Stimulated activated CD4-positive, alpha-beta T cell treated with anti-CD3 and anti-CD28 coated beads, TNF-alpha, amount 100 ng/mL, for 4 hours (primary cell): ENCODE data around the gene OLA1.

Experiments used
- DNase-seq, 3 experiments: peaks; one replicate each; pipeline ENCODE4 v3.0.0-alpha.2; 2020; ENCODE audit warnings: low read depth in 3 of 3

Gene OLA1

DNA sequence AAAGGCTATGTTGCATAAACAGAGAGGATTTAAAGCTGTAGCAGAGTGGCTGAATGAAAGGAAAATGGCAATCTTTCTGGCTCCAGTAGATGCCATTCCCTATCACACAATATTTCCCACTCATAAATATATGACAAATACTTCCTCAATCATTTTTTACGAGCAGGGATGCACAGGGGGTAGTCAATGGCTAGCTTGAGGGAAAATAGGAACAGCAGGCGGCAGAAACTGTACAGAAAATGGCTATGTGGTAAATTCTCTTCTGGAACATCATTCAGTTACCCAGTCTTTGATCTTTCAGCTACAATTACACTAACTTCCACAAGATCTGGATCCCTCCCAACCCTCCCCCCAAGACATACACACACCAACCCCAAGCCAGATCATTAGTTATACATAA lies 127.2 kb downstream of the OLA1 start:
- DNase-seq, result no peak

GRCh38 chr2:174120346-174120745 lies 128.0 kb downstream of the OLA1 start:
- DNase-seq, result no peak

DNA sequence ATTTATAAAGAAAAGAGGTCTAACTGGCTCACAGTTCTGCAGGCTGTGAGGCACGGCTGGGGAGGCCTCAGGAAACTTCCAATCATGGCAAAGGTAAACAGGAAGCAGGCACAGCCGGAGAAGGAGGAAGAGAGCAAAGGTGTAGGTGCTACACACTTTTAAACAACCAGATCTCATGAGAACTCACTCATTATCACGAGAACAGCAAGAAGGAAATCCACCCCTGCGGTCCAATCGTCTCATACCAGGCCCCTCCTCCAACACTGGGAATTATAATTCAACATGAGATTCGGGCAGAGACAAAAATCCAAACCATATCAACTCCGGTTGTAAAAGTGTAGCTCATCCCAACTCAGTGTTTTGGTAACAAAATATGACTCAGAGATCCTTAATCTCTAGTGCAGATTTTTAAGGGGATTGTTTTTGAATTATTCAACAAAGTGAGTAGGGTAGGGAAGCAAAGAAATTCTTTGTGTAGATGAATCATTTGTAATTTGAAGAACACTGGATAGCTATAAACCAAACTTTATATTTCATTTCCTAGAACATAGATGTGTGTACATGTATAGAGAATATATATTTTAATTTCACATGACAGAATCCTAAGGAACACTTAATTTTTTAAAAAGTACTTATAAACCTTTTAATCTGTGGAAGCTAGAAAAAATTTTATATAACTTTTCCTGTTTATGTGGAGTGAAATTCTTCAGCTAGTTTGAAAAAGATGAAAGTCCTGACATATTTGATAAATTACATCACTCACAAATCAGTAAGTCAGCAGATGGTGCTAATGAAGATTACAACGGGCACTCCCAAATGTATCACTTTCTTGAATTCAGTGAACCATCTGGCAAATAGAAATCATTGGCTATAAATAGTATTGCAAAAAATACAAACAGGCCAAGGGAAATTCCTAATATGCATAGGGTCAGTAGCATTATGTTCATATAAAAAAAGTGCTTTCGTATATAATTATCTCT lies 130.1 kb downstream of the OLA1 start:
- no peak for DNase-seq

GRCh38 chr2:174112073-174112472 lies 136.3 kb downstream of the OLA1 start:
- no peak for DNase-seq

- DNase-seq, result no peak
Measured at GRCh38 chr2:174108579-174108978, 139.8 kb downstream of the OLA1 start.

DNA sequence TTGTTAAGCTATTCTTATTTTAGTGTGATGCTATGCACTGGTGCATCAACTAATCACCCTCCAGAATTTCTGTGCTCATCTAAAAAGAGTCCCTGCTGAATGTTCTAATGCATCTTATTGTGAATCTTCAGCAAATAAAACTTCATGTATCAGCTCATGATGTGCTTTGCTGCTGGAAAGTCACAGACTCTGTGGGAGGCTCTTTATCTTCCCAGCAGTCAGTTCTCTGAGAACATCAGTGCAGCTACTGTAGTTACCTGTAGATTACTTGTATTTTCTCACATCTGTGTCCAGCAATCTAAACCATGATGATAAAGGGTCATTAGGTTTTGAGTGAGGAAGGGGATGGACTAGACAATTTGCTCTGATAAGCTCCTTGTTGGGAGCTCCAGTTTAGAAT lies 141.6 kb downstream of the OLA1 start:
- no peak for DNase-seq

GRCh38 chr2:174094542-174094941 lies 153.8 kb downstream of the OLA1 start:
- no peak for DNase-seq

- no peak for DNase-seq
Measured at GRCh38 chr2:174090476-174090875, 157.9 kb downstream of the OLA1 start.

GRCh38 chr2:174088706-174089460 lies 159.4 kb downstream of the OLA1 start:
- no peak for DNase-seq

DNA sequence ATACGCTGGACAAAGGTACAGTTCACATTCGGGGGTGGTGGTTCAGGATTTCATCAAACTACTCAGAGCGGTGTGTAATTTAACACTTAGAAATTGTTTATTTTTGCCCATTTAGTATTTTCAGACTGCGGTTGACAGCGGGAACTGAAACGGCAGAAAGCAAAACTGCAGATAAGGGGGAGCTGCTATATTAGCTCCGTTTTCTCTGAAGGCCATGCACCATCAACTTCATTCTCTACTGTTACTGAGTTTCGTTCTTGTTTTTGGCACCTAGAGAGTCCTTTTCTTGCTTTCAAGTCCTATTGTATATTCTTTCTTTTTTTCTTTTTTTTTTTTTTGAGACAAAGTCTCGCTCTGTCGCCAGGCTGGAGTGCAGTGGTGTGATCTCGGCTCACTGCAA lies 161.6 kb downstream of the OLA1 start:
- DNase-seq, result no peak

- no peak for DNase-seq
Measured at GRCh38 chr2:174085781-174086180, 162.6 kb downstream of the OLA1 start.

GRCh38 chr2:174083843-174084458 lies 164.4 kb downstream of the OLA1 start:
- no peak for DNase-seq

DNA sequence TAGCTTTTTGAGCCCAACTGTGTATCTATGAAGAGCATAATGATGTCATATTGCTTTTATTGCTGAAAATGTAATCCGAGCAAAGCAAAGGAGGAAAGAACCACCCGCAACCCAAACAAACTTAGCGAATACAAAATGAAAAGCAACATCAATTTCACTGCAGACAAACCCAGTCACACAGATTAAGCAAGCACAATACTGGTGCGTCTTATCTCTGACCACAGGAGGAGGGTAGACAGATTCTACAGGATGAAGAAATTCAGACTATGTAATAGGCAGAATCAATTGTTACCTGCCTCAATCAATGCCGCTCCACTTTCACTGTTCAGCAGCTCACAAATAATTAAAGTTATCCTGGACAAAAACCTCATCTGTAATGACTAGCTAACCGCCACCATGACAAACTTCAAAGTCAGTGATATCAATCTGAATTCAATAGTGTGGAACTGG lies 167.6 kb downstream of the OLA1 start:
- no peak for DNase-seq

DNA sequence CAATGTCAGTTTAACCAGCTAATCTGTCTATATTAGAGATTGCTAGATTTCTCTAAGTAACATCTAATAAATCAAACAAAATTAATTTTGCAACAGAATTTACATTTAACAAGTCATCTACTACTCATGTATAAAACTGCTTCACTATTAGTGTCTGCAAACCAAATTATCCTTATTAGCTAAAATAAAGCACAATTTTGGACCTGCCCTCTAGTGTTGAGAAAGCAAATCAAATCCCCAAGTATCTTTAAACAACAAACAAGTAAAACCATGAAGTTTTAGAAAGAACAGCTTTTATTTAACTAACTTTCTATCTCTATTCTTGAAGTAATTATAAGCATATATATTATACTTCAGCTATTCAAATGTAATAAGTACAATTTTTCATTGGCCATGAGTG lies 170.1 kb downstream of the OLA1 start:
- no peak for DNase-seq

GRCh38 chr2:174076975-174077374 lies 171.4 kb downstream of the OLA1 start:
- DNase-seq, result no peak

- no peak for DNase-seq
Measured at GRCh38 chr2:174076040-174076439, 172.3 kb downstream of the OLA1 start.

DNA sequence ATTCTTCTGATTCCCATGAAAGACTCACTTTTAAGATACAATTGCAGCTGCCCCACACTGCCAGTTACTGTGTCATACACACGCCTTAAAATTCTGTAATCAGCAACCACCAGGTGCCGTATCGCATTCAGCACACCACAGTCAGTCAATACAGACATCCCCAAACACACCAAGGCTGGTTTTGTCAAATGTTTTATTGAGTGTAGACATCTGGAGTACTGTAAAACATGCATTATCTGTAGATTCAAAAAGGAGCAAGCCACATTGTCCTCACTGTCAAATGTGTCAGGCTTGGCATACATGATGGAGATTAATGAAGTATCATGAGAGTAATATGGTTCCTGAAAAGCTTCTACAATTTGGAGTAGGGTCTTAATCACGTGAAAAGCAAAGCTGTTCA lies 173.5 kb downstream of the OLA1 start:
- DNase-seq, result no peak

GRCh38 chr2:174072857-174073256 lies 175.5 kb downstream of the OLA1 start:
- no peak for DNase-seq

GRCh38 chr2:174072069-174072468 lies 176.3 kb downstream of the OLA1 start:
- DNase-seq, result no peak

DNA sequence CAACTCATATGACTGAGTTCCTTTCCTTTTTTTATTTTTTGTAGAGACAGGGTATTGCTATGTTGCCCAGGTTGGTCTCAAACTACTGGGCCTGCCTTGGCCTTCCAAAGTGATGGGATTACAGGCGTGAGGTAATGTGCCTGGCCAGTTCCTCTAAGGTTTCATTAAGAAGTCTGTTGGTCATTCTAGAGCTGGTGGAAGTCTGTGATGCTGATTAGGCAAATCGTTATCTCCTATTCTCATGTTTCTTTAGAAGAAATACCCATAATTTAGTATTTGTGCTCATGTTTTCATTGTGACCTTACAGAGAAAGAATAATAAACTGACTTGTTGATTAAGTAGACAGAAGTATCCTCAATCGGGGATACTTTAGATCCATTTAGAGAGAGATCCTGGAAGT lies 177.0 kb downstream of the OLA1 start:
- DNase-seq, result no peak

DNA sequence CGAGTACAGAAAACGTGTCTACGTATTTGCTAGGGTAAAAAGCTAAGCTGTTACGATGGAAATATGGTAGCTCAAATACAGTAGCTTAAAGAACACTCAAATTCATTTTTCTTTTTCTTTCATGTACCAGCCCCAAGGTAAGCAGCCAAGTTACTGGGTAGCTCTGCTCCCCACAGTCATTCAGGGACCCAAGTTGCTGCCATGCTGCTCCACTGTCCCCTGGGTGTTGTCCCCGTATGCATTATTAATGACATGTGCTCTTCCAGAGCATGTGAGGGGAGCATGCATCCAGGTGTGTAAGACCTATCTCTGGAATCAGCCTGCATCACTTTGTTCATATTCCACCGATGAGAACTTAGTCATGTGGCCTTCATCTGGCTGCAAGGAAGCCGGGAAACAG lies 178.1 kb downstream of the OLA1 start:
- DNase-seq, result no peak

DNA sequence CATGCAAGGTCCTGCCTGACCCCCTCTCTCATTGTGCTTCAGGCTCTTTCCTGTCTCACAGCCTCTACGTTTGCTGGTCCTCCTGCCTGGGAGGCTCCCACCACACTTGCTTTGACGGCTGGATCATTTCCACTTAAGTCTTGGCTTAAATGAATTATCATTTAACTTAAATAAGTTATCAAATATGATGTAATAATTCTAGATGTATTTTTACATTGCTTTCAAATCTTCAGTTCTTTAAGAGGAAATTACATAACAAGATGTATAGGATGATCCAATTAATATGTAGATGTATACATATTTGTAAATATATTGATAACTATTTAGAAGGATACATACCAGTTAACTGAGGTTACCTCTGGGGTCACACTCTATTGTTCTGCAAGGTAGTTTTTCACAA lies 180.5 kb downstream of the OLA1 start:
- DNase-seq, result no peak
